Measurements from ENCODE around the gene ART5.

DNA sequence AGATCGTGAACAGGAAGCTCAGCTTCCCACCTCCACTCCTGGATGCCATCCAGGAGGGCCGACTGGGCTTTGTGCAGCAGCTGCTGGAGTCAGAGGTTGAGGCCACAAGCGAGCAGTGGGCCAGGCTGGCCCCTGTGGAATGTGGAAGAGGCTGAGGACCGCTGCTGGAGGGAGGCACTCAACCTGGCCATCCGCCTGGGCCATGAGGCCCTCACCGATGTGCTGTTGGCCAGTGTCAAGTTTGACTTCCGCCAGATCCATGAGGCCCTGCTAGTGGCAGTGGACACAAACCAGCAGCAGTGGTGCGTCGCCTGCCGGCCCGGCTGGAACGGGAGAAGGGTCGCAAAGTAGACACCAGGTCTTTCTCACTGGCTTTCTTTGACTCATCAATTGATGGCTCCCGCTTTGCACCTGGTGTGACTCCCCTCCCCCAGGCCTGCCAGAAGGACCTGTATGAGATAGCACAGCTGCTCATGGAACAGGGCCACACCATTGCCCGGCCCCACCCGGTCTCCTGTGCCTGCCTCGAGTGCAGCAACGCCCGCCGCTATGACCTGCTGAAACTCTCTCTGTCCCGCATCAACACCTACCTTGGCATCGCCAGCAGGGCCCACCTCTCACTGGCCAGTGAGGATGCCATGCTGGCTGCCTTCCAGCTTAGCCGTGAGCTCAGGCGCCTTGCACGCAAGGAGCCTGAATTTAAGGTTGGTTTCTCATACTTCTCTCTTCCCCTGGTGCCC is 24.9 kb downstream of the ART5 start:
- TF ChIP-seq, protein P1, sequence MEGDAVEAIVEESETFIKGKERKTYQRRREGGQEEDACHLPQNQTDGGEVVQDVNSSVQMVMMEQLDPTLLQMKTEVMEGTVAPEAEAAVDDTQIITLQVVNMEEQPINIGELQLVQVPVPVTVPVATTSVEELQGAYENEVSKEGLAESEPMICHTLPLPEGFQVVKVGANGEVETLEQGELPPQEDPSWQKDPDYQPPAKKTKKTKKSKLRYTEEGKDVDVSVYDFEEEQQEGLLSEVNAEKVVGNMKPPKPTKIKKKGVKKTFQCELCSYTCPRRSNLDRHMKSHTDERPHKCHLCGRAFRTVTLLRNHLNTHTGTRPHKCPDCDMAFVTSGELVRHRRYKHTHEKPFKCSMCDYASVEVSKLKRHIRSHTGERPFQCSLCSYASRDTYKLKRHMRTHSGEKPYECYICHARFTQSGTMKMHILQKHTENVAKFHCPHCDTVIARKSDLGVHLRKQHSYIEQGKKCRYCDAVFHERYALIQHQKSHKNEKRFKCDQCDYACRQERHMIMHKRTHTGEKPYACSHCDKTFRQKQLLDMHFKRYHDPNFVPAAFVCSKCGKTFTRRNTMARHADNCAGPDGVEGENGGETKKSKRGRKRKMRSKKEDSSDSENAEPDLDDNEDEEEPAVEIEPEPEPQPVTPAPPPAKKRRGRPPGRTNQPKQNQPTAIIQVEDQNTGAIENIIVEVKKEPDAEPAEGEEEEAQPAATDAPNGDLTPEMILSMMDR (IDR thresholded peaks at IDR 0.05 in 8 of 11, conservative IDR thresholded peaks at IDR 0.05 in 3 of 11): no peak
- TF ChIP-seq POLR2AphosphoS5 (IDR thresholded peaks at IDR 0.05) (no peak), POLR2A (IDR thresholded peaks at IDR 0.05) (no peak)
